Measurements from ENCODE around the gene FOXL1.

FOXL1 gene

DNA sequence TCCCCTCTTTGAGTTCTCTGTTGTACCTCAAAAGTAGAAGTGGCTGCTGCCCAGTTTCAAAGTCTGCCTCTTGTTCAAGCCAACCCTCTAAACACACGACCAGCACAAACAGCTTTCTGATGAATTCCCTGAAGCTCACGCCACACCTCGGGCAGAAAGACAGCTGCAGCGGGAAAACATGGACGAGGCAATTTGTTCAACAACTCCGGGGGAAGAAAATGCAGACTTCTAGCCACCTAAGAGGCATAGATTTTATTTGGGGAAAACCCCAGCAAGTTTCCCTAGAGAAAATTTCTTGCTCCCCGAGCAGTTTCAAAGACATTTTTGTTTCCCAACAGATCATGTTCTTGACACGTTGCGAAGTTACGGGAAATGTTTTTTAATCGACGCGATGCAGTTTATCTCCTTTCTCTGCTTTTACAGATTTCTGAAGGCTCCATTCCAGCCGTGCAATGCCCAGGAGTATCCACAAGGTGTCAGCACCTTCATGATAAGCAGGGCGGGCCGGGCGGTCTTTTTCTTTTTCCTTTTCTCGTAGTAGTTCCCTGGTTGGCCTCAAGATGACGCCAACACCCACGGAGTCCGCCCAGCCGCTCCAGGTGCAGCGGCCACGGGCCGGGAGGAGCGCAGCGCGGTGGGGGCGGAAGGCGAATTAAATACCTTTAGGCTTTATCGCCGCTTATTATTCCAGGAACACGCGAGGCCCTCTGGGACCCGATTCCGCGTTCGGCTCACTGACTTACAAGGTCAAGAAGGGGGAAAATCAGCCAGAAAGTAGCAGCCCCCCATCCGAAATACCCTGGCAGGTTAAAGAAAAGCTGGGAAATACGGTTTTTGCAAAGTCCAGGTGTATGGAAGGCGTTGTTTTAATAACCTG lies 14.6 kb upstream of the FOXL1 start:
- no peak for DNase-seq (ENCODE audit: insufficient read length, low spot score)
- FAIRE-seq, result no peak
- peak; percentile 96 for TF ChIP-seq CTCF (IDR thresholded peaks at IDR 0.05; ENCODE audit: insufficient read depth, missing control alignments)

- no peak for TF ChIP-seq CTCF (IDR thresholded peaks at IDR 0.05; ENCODE audit: insufficient read depth, missing control alignments)
- DNase-seq (ENCODE audit: insufficient read length, low spot score) (no peak), FAIRE-seq (no peak)
Observed at GRCh38 chr16:86565181-86565631, 13.1 kb upstream of the FOXL1 start.

GRCh38 chr16:86565644-86566511 lies 12.5 kb upstream of the FOXL1 start:
- FAIRE-seq (no peak), DNase-seq (ENCODE audit: insufficient read length, low spot score) (no peak)
- no peak for TF ChIP-seq CTCF (IDR thresholded peaks at IDR 0.05; ENCODE audit: insufficient read depth, missing control alignments)

DNA sequence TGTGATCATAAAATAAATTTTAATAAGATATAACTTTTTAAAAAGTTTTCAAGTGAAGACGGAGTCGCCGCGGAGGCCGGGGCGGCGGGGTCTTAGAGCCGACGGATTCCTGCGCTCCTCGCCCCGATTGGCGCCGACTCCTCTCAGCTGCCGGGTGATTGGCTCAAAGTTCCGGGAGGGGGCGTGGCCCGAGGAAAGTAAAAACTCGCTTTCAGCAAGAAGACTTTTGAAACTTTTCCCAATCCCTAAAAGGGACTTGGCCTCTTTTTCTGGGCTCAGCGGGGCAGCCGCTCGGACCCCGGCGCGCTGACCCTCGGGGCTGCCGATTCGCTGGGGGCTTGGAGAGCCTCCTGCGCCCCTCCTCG lies 11.8 kb upstream of the FOXL1 start, which contains the start of gene FOXC2:
Gene FOXC2 (plus strand): TSS at position 229 of the 365 bp plus-strand sequence. CDS start 507 bp downstream, outside the sequence.
- FAIRE-seq (no peak), DNase-seq (ENCODE audit: insufficient read length, low spot score) (no peak)
- no peak for TF ChIP-seq CTCF (IDR thresholded peaks at IDR 0.05; ENCODE audit: insufficient read depth, missing control alignments)

DNA sequence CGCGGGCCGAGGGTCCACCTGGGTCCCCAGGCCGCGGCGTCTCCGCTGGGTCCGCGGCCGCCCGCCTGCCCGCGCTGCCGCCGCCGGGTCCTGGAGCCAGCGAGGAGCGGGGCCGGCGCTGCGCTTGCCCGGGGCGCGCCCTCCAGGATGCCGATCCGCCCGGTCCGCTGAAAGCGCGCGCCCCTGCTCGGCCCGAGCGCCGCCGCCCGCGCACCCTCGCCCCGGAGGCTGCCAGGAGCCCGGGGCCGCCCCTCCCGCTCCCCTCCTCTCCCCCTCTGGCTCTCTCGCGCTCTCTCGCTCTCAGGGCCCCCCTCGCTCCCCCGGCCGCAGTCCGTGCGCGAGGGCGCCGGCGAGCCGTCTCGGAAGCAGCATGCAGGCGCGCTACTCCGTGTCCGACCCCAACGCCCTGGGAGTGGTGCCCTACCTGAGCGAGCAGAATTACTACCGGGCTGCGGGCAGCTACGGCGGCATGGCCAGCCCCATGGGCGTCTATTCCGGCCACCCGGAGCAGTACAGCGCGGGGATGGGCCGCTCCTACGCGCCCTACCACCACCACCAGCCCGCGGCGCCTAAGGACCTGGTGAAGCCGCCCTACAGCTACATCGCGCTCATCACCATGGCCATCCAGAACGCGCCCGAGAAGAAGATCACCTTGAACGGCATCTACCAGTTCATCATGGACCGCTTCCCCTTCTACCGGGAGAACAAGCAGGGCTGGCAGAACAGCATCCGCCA lies 11.2 kb upstream of the FOXL1 start:
- no peak for DNase-seq (ENCODE audit: insufficient read length, low spot score)
- no peak for FAIRE-seq
- no peak for TF ChIP-seq CTCF (IDR thresholded peaks at IDR 0.05; ENCODE audit: insufficient read depth, missing control alignments)

GRCh38 chr16:86567701-86568581 lies 10.4 kb upstream of the FOXL1 start:
- TF ChIP-seq CTCF (IDR thresholded peaks at IDR 0.05; ENCODE audit: insufficient read depth, missing control alignments), result no peak
- DNase-seq (ENCODE audit: insufficient read length, low spot score) (no peak), FAIRE-seq (no peak)
